IMR-90 (cell line): ENCODE data around the gene RBBP8NL. TPM values are rescaled to one million over a fixed set of nuclear protein-coding genes. Genes with fewer than 3 reads are reported as not detected.
A peak's percentile ranks its signal among the peaks of the same experiment; 100 is the strongest.

Experiments
- ATAC-seq: fragments of 200-7000 bp; cut with Tn5 transposase; 2 replicates; pipeline ENCODE4 v1.9.1; 2020; ENCODE audit warnings: low read depth, mild to moderate bottlenecking, moderate library complexity
- BruUV-seq: library from RNA; stranded (reverse); fragments of 400-500 nt; replicated peaks from 2 replicates; lab custom pipeline; 2021; lab: Mats Ljungman, UMichigan
- CTCF ChIA-PET: fragments of 300-600 bp; formaldehyde crosslinking; extraction: SDS; loops from one replicate; lab custom pipeline; 2021; ENCODE audit warnings: antibody characterized with exemption; lab: Yijun Ruan, JAX
- POLR2A ChIA-PET: fragments of 300-600 bp; sonication (Branson Sonifier 250); formaldehyde crosslinking; loops from one replicate; lab custom pipeline; 2022; ENCODE audit warnings: antibody characterized with exemption; ENCODE audit not compliant: unreplicated experiment; lab: Charles Lee
- DNase-seq: peaks from one replicate; pipeline ENCODE4 v3.0.0; 2013
- H2AFZ ChIP-seq: replicated peaks from 2 replicates; pipeline ENCODE3; 2013; ENCODE audit warnings: low read length, mild to moderate bottlenecking; ENCODE audit not compliant: poor library complexity
- H2AK5ac ChIP-seq: 2 replicates; pipeline ENCODE4 v1.6.1; 2013; ENCODE audit warnings: low read depth, low read length, inconsistent platforms
- H2AK9ac ChIP-seq: replicated peaks from 2 replicates; pipeline ENCODE3; 2013; ENCODE audit warnings: mild to moderate bottlenecking, low read depth, low read length, moderate library complexity; ENCODE audit not compliant: poor library complexity
- H2BK120ac ChIP-seq: 2 replicates; pipeline ENCODE4 v1.6.1; 2013; ENCODE audit warnings: low read depth, low read length, inconsistent platforms
- H2BK15ac ChIP-seq: 3 replicates; pipeline ENCODE4 v1.6.1; 2013; ENCODE audit warnings: low read depth, low read length, inconsistent platforms
- H2BK20ac ChIP-seq: 2 replicates; pipeline ENCODE4 v1.6.1; 2013; ENCODE audit warnings: low read depth, mild to moderate bottlenecking, inconsistent platforms, low read length, moderate library complexity
- H2BK5ac ChIP-seq: 2 replicates; pipeline ENCODE4 v1.6.1; 2013; ENCODE audit warnings: mild to moderate bottlenecking, low read depth, low read length, inconsistent platforms; ENCODE audit not compliant: poor library complexity, severe bottlenecking
- H3K14ac ChIP-seq: replicated peaks from 2 replicates; pipeline ENCODE4 v1.6.1; 2013; ENCODE audit warnings: low read depth, low read length, inconsistent platforms
- H3K18ac ChIP-seq: 2 replicates; pipeline ENCODE4 v1.6.1; 2013; ENCODE audit warnings: low read depth, low read length, control low read depth
- H3K23ac ChIP-seq: 2 replicates; pipeline ENCODE4 v1.6.1; 2013; ENCODE audit warnings: low read depth, low read length, inconsistent platforms
- H3K27ac ChIP-seq: 2 replicates; pipeline ENCODE4 v1.5.1; 2013; ENCODE audit warnings: mild to moderate bottlenecking, control low read depth, low read length; ENCODE audit not compliant: insufficient read depth
- H3K27me3 ChIP-seq: 2 replicates; pipeline ENCODE4 v1.6.1; 2013; ENCODE audit warnings: low read length; ENCODE audit not compliant: control insufficient read depth, insufficient read depth
- H3K36me3 ChIP-seq: 2 replicates; pipeline ENCODE4 v1.6.1; 2013; ENCODE audit warnings: low read length, mixed read lengths; ENCODE audit not compliant: control insufficient read depth, insufficient read depth
- H3K4ac ChIP-seq: 2 replicates; pipeline ENCODE4 v1.6.1; 2013; ENCODE audit warnings: low read depth, low read length, inconsistent platforms
- H3K4me1 ChIP-seq: 2 replicates; pipeline ENCODE4 v1.6.1; 2013; ENCODE audit warnings: low read length, mixed read lengths; ENCODE audit not compliant: control insufficient read depth, insufficient read depth
- H3K4me2 ChIP-seq: 2 replicates; pipeline ENCODE4 v1.6.1; 2013; ENCODE audit warnings: low read depth, mild to moderate bottlenecking, control low read depth, low read length, moderate library complexity
- H3K4me3 ChIP-seq: 2 replicates; pipeline ENCODE4 v1.5.1; 2013; ENCODE audit warnings: low read depth, mild to moderate bottlenecking, control low read depth, low read length, moderate library complexity; ENCODE audit not compliant: insufficient read depth
- H3K56ac ChIP-seq: 2 replicates; pipeline ENCODE4 v1.6.1; 2013; ENCODE audit warnings: low read length, inconsistent platforms; ENCODE audit not compliant: insufficient read depth; ENCODE audit errors: extremely low read depth
- H3K79me1 ChIP-seq, 2 experiments: 2 replicates each; pipeline ENCODE4 v1.6.1; 2013; ENCODE audit warnings: low read length in 2 of 2, inconsistent platforms in 1 of 2, low read depth in 1 of 2
- H3K9ac ChIP-seq: 2 replicates; pipeline ENCODE4 v1.6.1; 2013; ENCODE audit warnings: low read depth, low read length, control low read depth
- H3K9me1 ChIP-seq: 2 replicates; pipeline ENCODE4 v1.6.1; 2013; ENCODE audit warnings: low read length, inconsistent platforms; ENCODE audit not compliant: insufficient read depth
- H3K9me3 ChIP-seq: 2 replicates; pipeline ENCODE4 v1.6.1; 2013; ENCODE audit warnings: low read length; ENCODE audit not compliant: control insufficient read depth, insufficient read depth
- H4K20me1 ChIP-seq: 2 replicates; pipeline ENCODE4 v1.6.1; 2013; ENCODE audit warnings: low read length, inconsistent platforms; ENCODE audit not compliant: insufficient read depth
- H4K5ac ChIP-seq: 2 replicates; pipeline ENCODE4 v1.6.1; 2013; ENCODE audit warnings: mild to moderate bottlenecking, low read depth, low read length, control low read depth
- H4K8ac ChIP-seq, 2 experiments: 2 replicates each; pipeline ENCODE4 v1.6.1; 2013; ENCODE audit warnings: low read depth in 2 of 2, low read length in 2 of 2, control low read depth in 1 of 2, inconsistent platforms in 1 of 2
- H4K91ac ChIP-seq: 2 replicates; pipeline ENCODE4 v1.6.1; 2013; ENCODE audit warnings: low read depth, low read length, inconsistent platforms; ENCODE audit not compliant: insufficient read depth
- BHLHE40 ChIP-seq: fragments of 150-350 bp; IDR thresholded peaks from 2 replicates; pipeline ENCODE4 v1.6.1; 2016; ENCODE audit warnings: mild to moderate bottlenecking, low read depth, low read length
- CEBPB ChIP-seq: IDR thresholded peaks from 2 replicates; pipeline ENCODE4 v1.6.1; 2012; ENCODE audit warnings: low read depth, low read length, improper control_type of control experiment
- CHD1 ChIP-seq: IDR thresholded peaks from 2 replicates; pipeline ENCODE4 v1.6.1; 2012; ENCODE audit warnings: low read depth, low read length, improper control_type of control experiment
- FOS ChIP-seq: fragments of 150-350 bp; IDR thresholded peaks from 2 replicates; pipeline ENCODE4 v1.6.1; 2016; ENCODE audit warnings: low read depth, low read length
- MAFK ChIP-seq: IDR thresholded peaks from 2 replicates; pipeline ENCODE4 v1.6.1; 2012; ENCODE audit warnings: low read depth, low read length, improper control_type of control experiment
- MAZ ChIP-seq: IDR thresholded peaks from 2 replicates; pipeline ENCODE4 v1.6.1; 2012; ENCODE audit warnings: low read depth, mild to moderate bottlenecking, low read length, improper control_type of control experiment, moderate library complexity, borderline replicate concordance
- MXI1 ChIP-seq: IDR thresholded peaks from 2 replicates; pipeline ENCODE4 v1.6.1; 2012; ENCODE audit warnings: low read depth, mild to moderate bottlenecking, low read length, moderate library complexity, borderline replicate concordance
- NFE2L2 ChIP-seq: fragments of 150-350 bp; IDR thresholded peaks from 2 replicates; pipeline ENCODE4 v1.6.1; 2016; ENCODE audit warnings: low read depth, mild to moderate bottlenecking, low read length
- POLR2A ChIP-seq: IDR thresholded peaks from 2 replicates; pipeline ENCODE4 v1.6.1; 2012; ENCODE audit warnings: mild to moderate bottlenecking, low read depth, low read length
- RAD21 ChIP-seq: IDR thresholded peaks from 2 replicates; pipeline ENCODE4 v1.6.1; 2012; ENCODE audit warnings: low read length, improper control_type of control experiment
- RCOR1 ChIP-seq: IDR thresholded peaks from 2 replicates; pipeline ENCODE4 v1.6.1; 2012; ENCODE audit warnings: mild to moderate bottlenecking, low read length, improper control_type of control experiment; ENCODE audit not compliant: insufficient replicate concordance
- RFX5 ChIP-seq: IDR thresholded peaks from 2 replicates; pipeline ENCODE4 v1.8.0; 2012; ENCODE audit warnings: low read depth, mild to moderate bottlenecking, low read length, moderate library complexity
- SMC3 ChIP-seq: fragments of 150-350 bp; IDR thresholded peaks from 2 replicates; pipeline ENCODE4 v1.6.1; 2016; ENCODE audit warnings: low read depth, mild to moderate bottlenecking, antibody characterized with exemption, low read length, moderate library complexity
- WGBS, 2 experiments: methylation state at CpG; one replicate each; pipeline versions ENCODE4 v1.1.5 to v1.1.7; 2013; ENCODE audit warnings: missing lambda C conversion rate in 2 of 2; ENCODE audit not compliant: insufficient read length in 1 of 2; ENCODE audit errors: extremely low coverage in 2 of 2; 5-methylcytosine and 5-hydroxymethylcytosine counted together
- dilution Hi-C: fragments of 300-500 bp; cut with HindIII; formaldehyde crosslinking; loops from one replicate; pipeline ENCODE4 v1.14.3; 2018; ENCODE audit warnings: low sequenced_read_pairs; ENCODE audit not compliant: unreplicated experiment
- in situ Hi-C: fragments of 300-500 bp; cut with MboI; formaldehyde crosslinking; loops from 3 replicates; pipeline ENCODE4 v1.14.3; 2019; ENCODE audit warnings: low sequenced_read_pairs, inconsistent platforms, mixed read lengths
- intact Hi-C: fragments of 100-400 bp; cut with micrococcal nuclease; formaldehyde crosslinking; loops from 2 replicates; pipeline ENCODE4 v1.10.0; 2022
- polyA plus RNA-seq, 3 experiments: library from polyadenylated mRNA; depleted of rRNA; stranded (reverse); fragments of >200 nt; gene quantifications; 2 replicates each; pipeline ENCODE4 v1.2.3, GENCODE V29; 2012; ENCODE audit warnings: low replicate concordance in 1 of 3
- total RNA-seq: library from RNA; depleted of rRNA; stranded (reverse); fragments of >200 nt; gene quantifications from 2 replicates; pipeline ENCODE4 v1.2.3, GENCODE V29; 2012
- TF ChIP-seq, protein P1 (sequence below): conservative IDR thresholded peaks from 2 replicates; pipeline ENCODE4 v1.5.1; 2012; ENCODE audit warnings: mild to moderate bottlenecking, low read depth, low read length, improper control_type of control experiment
- TF ChIP-seq, protein P2 (sequence below): fragments of 150-350 bp; IDR thresholded peaks from 2 replicates; pipeline ENCODE4 v1.6.1; 2017; ENCODE audit warnings: mild to moderate bottlenecking, antibody characterized with exemption, low read length, low read depth

The RBBP8NL gene
- total and polyA plus RNA-seq, 2 of the 4 experiments (the other 2 are of a cell fraction) = not detected

DNA sequence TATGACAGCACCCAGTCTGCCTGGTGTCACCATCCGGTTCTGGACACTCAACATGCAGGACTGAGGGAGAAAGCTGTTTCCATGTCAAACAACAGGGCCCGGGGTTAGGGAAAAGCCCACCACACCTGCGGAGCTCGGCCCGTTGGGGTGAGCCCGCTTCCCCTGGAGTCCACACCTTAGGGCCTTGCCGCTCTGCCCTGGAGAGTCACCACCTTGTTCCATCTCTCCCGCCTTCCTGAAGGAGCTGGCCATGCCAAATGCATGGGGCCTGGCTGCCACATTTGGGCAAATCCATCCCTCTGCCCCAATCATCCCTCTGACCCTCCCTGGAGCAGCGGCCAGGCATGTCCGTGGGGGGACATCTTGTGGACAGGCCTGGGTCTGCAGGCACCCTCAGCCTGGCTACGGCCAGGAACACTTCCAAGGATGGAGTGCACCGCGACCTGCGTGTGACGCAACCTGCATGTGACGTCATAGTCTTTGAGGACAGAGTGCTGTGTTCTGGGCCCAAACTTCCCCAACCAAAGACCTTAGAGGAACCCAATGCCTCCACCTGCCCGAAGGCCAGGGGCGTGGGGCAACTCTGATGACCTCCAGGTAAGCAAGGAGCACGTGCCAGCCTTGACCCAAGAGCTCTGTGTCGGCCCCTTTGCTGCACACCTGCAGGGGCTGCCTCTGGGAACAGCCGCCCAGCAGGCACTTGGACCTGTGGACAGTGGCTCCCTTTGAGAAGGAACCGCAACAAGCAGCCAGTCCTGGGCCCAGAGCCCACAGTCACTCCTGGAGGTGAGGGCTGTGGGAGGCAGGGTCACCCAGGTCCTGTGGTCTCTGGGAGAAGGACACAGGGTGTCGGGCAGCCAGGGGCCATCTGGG lies 22.0 kb downstream of the RBBP8NL start:
- peaks cover under 1% of the 10 kb centered on the region; the same call in 1 of the 2 replicates for H3K36me3 ChIP-seq
- H3K4me1 ChIP-seq = peaks cover 6% of the 10 kb centered on the region; the same call in 1 of the 2 replicates
- no peak overlapping the region for H2BK15ac ChIP-seq
- H3K9ac ChIP-seq = no peak overlapping the region
- H3K23ac ChIP-seq = no peak overlapping the region
- H3K27me3 ChIP-seq = peaks cover 4% of the 10 kb centered on the region; the same call in 1 of the 2 replicates
- H3K4me2 ChIP-seq = no peak overlapping the region
- no peak overlapping the region for H2BK5ac ChIP-seq
- dilution Hi-C loops = no loop called here
- CTCF ChIA-PET = no interaction called here
- 84% methylated on average over 9 of the region's 23 CpGs; no CpG with 5 or more reads in 1 of the 2 experiments for WGBS, 2 experiments
- H4K5ac ChIP-seq = no peak overlapping the region
- in situ Hi-C loops = no loop called here
- peaks cover 10 to 17% of the 10 kb centered on the region in 2 experiments; a peak in 2 of 4 replicates for H3K79me1 ChIP-seq
- no peak overlapping the region for H3K27ac ChIP-seq
- peak overlapping the region; percentile 87 for H2AK9ac ChIP-seq
- BruUV-seq = no TSS peak
- ATAC-seq (peak; percentile 45), DNase-seq (peak; percentile 70)
- H3K56ac ChIP-seq = no peak overlapping the region
- no peak overlapping the region for H3K4ac ChIP-seq
- intact Hi-C loops = loop anchor here (1.0 kb wide), 1 partner anchor 103 kb away; the partner anchor contains the start of gene ADRM1
- POLR2A ChIA-PET = no interaction called here
- no peak overlapping the region for H3K14ac ChIP-seq
- H3K9me1 ChIP-seq = no peaks in the 10 kb centered on the region
- no peak overlapping the region for H4K8ac ChIP-seq
- peak overlapping the region; percentile 35 for H2AFZ ChIP-seq
- H2AK5ac ChIP-seq = no peak overlapping the region
- no peak overlapping the region for H4K91ac ChIP-seq
- no peak overlapping the region for H3K18ac ChIP-seq
- H2BK120ac ChIP-seq = no peak overlapping the region
- H2BK20ac ChIP-seq = no peak overlapping the region
- H4K20me1 ChIP-seq = peaks cover 8% of the 10 kb centered on the region; the same call in 1 of the 2 replicates
- H3K4me3 ChIP-seq = no peak overlapping the region
- no peaks in the 10 kb centered on the region for H3K9me3 ChIP-seq
- TF ChIP-seq CEBPB = peak; percentile 98
- TF ChIP-seq POLR2A = no peak
- no peak for TF ChIP-seq MAFK
- TF ChIP-seq, protein P1, sequence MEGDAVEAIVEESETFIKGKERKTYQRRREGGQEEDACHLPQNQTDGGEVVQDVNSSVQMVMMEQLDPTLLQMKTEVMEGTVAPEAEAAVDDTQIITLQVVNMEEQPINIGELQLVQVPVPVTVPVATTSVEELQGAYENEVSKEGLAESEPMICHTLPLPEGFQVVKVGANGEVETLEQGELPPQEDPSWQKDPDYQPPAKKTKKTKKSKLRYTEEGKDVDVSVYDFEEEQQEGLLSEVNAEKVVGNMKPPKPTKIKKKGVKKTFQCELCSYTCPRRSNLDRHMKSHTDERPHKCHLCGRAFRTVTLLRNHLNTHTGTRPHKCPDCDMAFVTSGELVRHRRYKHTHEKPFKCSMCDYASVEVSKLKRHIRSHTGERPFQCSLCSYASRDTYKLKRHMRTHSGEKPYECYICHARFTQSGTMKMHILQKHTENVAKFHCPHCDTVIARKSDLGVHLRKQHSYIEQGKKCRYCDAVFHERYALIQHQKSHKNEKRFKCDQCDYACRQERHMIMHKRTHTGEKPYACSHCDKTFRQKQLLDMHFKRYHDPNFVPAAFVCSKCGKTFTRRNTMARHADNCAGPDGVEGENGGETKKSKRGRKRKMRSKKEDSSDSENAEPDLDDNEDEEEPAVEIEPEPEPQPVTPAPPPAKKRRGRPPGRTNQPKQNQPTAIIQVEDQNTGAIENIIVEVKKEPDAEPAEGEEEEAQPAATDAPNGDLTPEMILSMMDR = peak; percentile 70
- no peak for TF ChIP-seq BHLHE40
- TF ChIP-seq SMC3 = peak; percentile 60
- peak; percentile 72 for TF ChIP-seq RAD21
- TF ChIP-seq RFX5 = no peak
- no peak for TF ChIP-seq CHD1
- TF ChIP-seq RCOR1 = no peak
- TF ChIP-seq NFE2L2 = no peak
- peak; percentile 54; the same call in 1 of the 2 replicates for TF ChIP-seq MAZ
- no peak for TF ChIP-seq MXI1
- TF ChIP-seq, protein P2, sequence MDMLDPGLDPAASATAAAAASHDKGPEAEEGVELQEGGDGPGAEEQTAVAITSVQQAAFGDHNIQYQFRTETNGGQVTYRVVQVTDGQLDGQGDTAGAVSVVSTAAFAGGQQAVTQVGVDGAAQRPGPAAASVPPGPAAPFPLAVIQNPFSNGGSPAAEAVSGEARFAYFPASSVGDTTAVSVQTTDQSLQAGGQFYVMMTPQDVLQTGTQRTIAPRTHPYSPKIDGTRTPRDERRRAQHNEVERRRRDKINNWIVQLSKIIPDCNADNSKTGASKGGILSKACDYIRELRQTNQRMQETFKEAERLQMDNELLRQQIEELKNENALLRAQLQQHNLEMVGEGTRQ = peak; percentile 4; the same call in 1 of the 2 replicates
- TF ChIP-seq FOS = no peak
